ENCODE results near the gene NMUR1.
A peak's percentile ranks its signal among the peaks of the same experiment; 100 is the strongest.

Gene NMUR1

GRCh38 chr2:231549446-231550239 is 19.4 kb upstream of the NMUR1 start:
- Histone ChIP-seq H4K20me1 (ENCODE audit: insufficient read depth, low read length) (no peaks in the 10 kb centered on the region), H3K4me1 (ENCODE audit: low read length) (peaks cover 15% of the 10 kb centered on the region), H3K9ac (ENCODE audit: low read length) (no peak overlapping the region), H2AFZ (ENCODE audit: low read depth, low read length) (no peak overlapping the region), H3K27ac (ENCODE audit: low read length) (no peak overlapping the region), H3K4me2 (ENCODE audit: low read length) (no peak overlapping the region), H3K36me3 (replicated peaks; ENCODE audit: low read depth, low read length) (no peaks in the 10 kb centered on the region), H3K79me2 (ENCODE audit: low read length) (no peaks in the 10 kb centered on the region), H3K9me3 (ENCODE audit: insufficient read depth, low read length) (peaks cover 7% of the 10 kb centered on the region; the same call in 1 of the 2 replicates), H3K4me3 (ENCODE audit: low read length) (no peak overlapping the region), H3K27me3 (ENCODE audit: low read depth, low read length) (no peaks in the 10 kb centered on the region)
- TF ChIP-seq EZH2phosphoT487 (IDR thresholded peaks at IDR 0.05; ENCODE audit: low read depth) (no peak), CTCF (IDR thresholded peaks at IDR 0.05; ENCODE audit: low read depth, low read length) (no peak)

GRCh38 chr2:231548752-231549151 is 18.5 kb upstream of the NMUR1 start:
- Histone ChIP-seq H3K4me1 (ENCODE audit: low read length) (peaks cover 15% of the 10 kb centered on the region), H3K9me3 (ENCODE audit: insufficient read depth, low read length) (peaks cover 7% of the 10 kb centered on the region; the same call in 1 of the 2 replicates), H3K9ac (ENCODE audit: low read length) (no peak overlapping the region), H3K4me2 (ENCODE audit: low read length) (no peak overlapping the region), H3K27ac (ENCODE audit: low read length) (no peak overlapping the region), H3K79me2 (ENCODE audit: low read length) (no peaks in the 10 kb centered on the region), H3K4me3 (ENCODE audit: low read length) (no peak overlapping the region), H3K27me3 (ENCODE audit: low read depth, low read length) (no peaks in the 10 kb centered on the region), H4K20me1 (ENCODE audit: insufficient read depth, low read length) (no peaks in the 10 kb centered on the region), H3K36me3 (replicated peaks; ENCODE audit: low read depth, low read length) (no peaks in the 10 kb centered on the region), H2AFZ (ENCODE audit: low read depth, low read length) (no peak overlapping the region)
- TF ChIP-seq CTCF (IDR thresholded peaks at IDR 0.05; ENCODE audit: low read depth, low read length) (no peak), EZH2phosphoT487 (IDR thresholded peaks at IDR 0.05; ENCODE audit: low read depth) (no peak)

- H3K27me3 ChIP-seq (ENCODE audit: low read depth, low read length): no peaks in the 10 kb centered on the region
- H2AFZ ChIP-seq (ENCODE audit: low read depth, low read length): no peak overlapping the region
- H3K36me3 ChIP-seq (replicated peaks; ENCODE audit: low read depth, low read length): no peaks in the 10 kb centered on the region
- no peak overlapping the region for H3K4me3 ChIP-seq (ENCODE audit: low read length)
- H3K4me1 ChIP-seq (ENCODE audit: low read length): peaks cover 15% of the 10 kb centered on the region
- no peak overlapping the region for H3K27ac ChIP-seq (ENCODE audit: low read length)
- H3K79me2 ChIP-seq (ENCODE audit: low read length): no peaks in the 10 kb centered on the region
- no peak overlapping the region for H3K9ac ChIP-seq (ENCODE audit: low read length)
- peaks cover 1% of the 10 kb centered on the region; the same call in 1 of the 2 replicates for H3K9me3 ChIP-seq (ENCODE audit: insufficient read depth, low read length)
- no peaks in the 10 kb centered on the region for H4K20me1 ChIP-seq (ENCODE audit: insufficient read depth, low read length)
- no peak overlapping the region for H3K4me2 ChIP-seq (ENCODE audit: low read length)
- no peak for TF ChIP-seq EZH2phosphoT487 (IDR thresholded peaks at IDR 0.05; ENCODE audit: low read depth)
Measured at GRCh38 chr2:231547315-231548110, 17.3 kb upstream of the NMUR1 start.

- Histone ChIP-seq H3K36me3 (replicated peaks; ENCODE audit: low read depth, low read length) (no peaks in the 10 kb centered on the region), H3K4me1 (ENCODE audit: low read length) (peaks cover 15% of the 10 kb centered on the region), H2AFZ (ENCODE audit: low read depth, low read length) (no peak overlapping the region), H3K9me3 (ENCODE audit: insufficient read depth, low read length) (no peaks in the 10 kb centered on the region), H3K27ac (ENCODE audit: low read length) (no peak overlapping the region), H3K79me2 (ENCODE audit: low read length) (no peaks in the 10 kb centered on the region), H4K20me1 (ENCODE audit: insufficient read depth, low read length) (no peaks in the 10 kb centered on the region), H3K9ac (ENCODE audit: low read length) (no peak overlapping the region), H3K27me3 (ENCODE audit: low read depth, low read length) (no peaks in the 10 kb centered on the region), H3K4me3 (ENCODE audit: low read length) (no peak overlapping the region), H3K4me2 (ENCODE audit: low read length) (peak overlapping the region; percentile 30; the same call in 1 of the 2 replicates)
- TF ChIP-seq EZH2phosphoT487 (IDR thresholded peaks at IDR 0.05; ENCODE audit: low read depth): no peak
- no peak for TF ChIP-seq CTCF (IDR thresholded peaks at IDR 0.05; ENCODE audit: low read depth, low read length)
Measured at GRCh38 chr2:231546014-231546715, 15.9 kb upstream of the NMUR1 start.
